ENCODE measurements around the gene FDX1.

- no peak for TF ChIP-seq CTCF (IDR thresholded peaks at IDR 0.05)
- no peak for TF ChIP-seq POLR2A (IDR thresholded peaks at IDR 0.05)
These were observed 6.3 kb downstream of the FDX1 start for GRCh38 chr11:110435780-110436717.
